Measurements from ENCODE around the gene RNF217. TPM values are rescaled to one million over a fixed set of nuclear protein-coding genes. Genes with fewer than 3 reads are reported as not detected.

Gene RNF217
- total RNA-seq, 6 experiments from 2014 or later: 10.9 to 19.4 (median 14.7) TPM

DNA sequence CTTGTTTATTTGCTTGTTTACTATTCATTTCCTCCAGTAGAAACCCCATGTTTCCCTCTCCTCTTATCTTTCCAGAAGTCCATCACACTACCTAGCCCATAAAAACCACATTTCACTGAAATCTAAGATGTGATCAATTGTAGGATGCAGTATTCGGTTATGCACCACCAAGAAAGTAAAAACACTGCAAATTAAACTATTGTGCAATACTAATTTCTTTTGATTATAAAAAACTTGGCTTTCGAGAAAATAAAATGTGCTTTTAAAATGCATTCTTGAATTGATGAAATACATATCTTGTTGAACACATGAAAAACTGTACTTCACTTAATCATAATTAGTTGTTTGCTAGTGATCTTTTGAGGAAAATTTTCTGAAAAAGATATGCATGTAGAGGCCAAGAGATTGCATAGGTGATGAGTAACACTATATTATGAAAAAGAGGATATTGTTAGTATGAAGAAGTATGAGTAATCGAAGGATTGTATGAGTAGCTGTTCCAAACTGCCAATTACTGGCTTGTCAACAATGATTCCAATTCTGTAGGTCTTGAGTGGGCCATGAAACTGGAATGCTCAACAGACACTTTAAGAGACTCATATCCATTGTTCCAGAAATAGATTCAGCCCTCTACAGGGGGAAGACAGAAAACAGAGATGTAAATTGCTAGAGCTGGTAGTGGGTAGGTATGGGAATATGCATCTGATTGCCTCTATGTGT, 79.7 kb downstream of the RNF217 start:
- no peak overlapping the region for H3K4me3 Mint-ChIP-seq
- no peak for TF ChIP-seq CTCF (IDR thresholded peaks at IDR 0.05)
- peak overlapping the region; percentile 40 for H3K27ac Mint-ChIP-seq
- H3K9me3 Mint-ChIP-seq: no peaks in the 10 kb centered on the region
- peak; percentile 36 for DNase-seq
- H3K4me1 Mint-ChIP-seq (ENCODE audit: low read depth): peaks cover 48% of the 10 kb centered on the region
- H3K36me3 Mint-ChIP-seq (ENCODE audit: low read depth): no peaks in the 10 kb centered on the region
- H3K27me3 Mint-ChIP-seq (ENCODE audit: insufficient read depth): no peaks in the 10 kb centered on the region

GRCh38 chr6:125044066-125044465, 81.8 kb downstream of the RNF217 start:
- Mint-ChIP-seq H3K27me3 (ENCODE audit: insufficient read depth) (no peaks in the 10 kb centered on the region), H3K27ac (no peak overlapping the region), H3K4me1 (ENCODE audit: low read depth) (peaks cover 42% of the 10 kb centered on the region), H3K9me3 (no peaks in the 10 kb centered on the region), H3K36me3 (ENCODE audit: low read depth) (peaks cover 3% of the 10 kb centered on the region; the same call in 1 of the 2 replicates), H3K4me3 (no peak overlapping the region)
- DNase-seq: no peak
- TF ChIP-seq CTCF (IDR thresholded peaks at IDR 0.05): no peak

GRCh38 chr6:125044667-125045066, 82.4 kb downstream of the RNF217 start:
- Mint-ChIP-seq H3K27me3 (ENCODE audit: insufficient read depth) (no peaks in the 10 kb centered on the region), H3K27ac (no peak overlapping the region), H3K9me3 (no peaks in the 10 kb centered on the region), H3K4me3 (no peak overlapping the region), H3K4me1 (ENCODE audit: low read depth) (peaks cover 42% of the 10 kb centered on the region), H3K36me3 (ENCODE audit: low read depth) (peaks cover 8% of the 10 kb centered on the region)
- DNase-seq: no peak
- TF ChIP-seq CTCF (IDR thresholded peaks at IDR 0.05): no peak

DNA sequence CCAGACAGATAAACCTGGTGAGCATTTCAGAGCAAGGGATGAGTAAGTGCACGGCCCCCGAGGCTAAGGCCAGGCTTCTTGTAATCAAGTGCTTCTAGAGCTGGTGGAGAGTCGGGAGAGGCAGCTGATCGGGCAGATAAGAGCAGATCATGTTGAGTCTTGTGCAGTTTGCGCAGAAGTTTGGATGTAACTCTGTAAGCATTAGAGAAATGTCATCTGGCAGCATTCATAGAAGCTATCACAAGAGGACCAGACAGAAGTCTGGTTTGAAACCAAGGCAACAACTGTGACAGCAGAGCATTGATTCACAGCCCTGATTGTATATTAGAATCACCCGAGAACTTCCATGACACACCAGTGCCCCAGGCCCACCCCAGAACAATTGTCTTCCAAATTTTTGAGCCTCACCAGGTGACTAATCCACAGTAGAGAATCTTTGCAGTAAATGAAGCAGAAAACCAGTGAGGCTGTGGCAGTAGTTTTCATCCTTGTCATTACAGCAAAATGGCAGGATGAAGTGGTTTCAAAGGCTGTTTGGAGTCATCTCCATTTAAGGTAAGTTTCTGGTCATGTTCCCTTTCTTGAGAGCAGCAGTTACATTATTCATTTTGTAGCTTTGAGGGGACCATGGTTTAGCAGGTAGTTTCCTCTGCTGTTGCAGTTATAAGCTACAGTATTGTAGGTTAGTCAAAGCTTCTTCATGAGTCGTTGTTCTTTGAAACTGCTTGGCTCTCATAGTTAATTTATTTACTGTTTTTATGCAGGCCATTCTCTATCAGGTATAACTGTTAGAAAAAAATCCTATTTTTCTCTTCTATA, 84.1 kb downstream of the RNF217 start:
- H3K4me1 Mint-ChIP-seq (ENCODE audit: low read depth): peaks cover 37% of the 10 kb centered on the region
- H3K9me3 Mint-ChIP-seq: no peaks in the 10 kb centered on the region
- peaks cover 11% of the 10 kb centered on the region for H3K36me3 Mint-ChIP-seq (ENCODE audit: low read depth)
- no peaks in the 10 kb centered on the region for H3K27me3 Mint-ChIP-seq (ENCODE audit: insufficient read depth)
- H3K27ac Mint-ChIP-seq: peak overlapping the region; percentile 81
- peak overlapping the region; percentile 58 for H3K4me3 Mint-ChIP-seq
- peak; percentile 89 for DNase-seq
- TF ChIP-seq CTCF (IDR thresholded peaks at IDR 0.05): no peak

GRCh38 chr6:125048274-125048673, 86.0 kb downstream of the RNF217 start:
- DNase-seq: no peak
- no peak overlapping the region for H3K27ac Mint-ChIP-seq
- H3K9me3 Mint-ChIP-seq: no peaks in the 10 kb centered on the region
- TF ChIP-seq CTCF (IDR thresholded peaks at IDR 0.05): no peak
- no peak overlapping the region for H3K4me3 Mint-ChIP-seq
- H3K4me1 Mint-ChIP-seq (ENCODE audit: low read depth): peaks cover 23% of the 10 kb centered on the region
- H3K36me3 Mint-ChIP-seq (ENCODE audit: low read depth): peaks cover 11% of the 10 kb centered on the region
- H3K27me3 Mint-ChIP-seq (ENCODE audit: insufficient read depth): no peaks in the 10 kb centered on the region
